HepG2 (cell line): ENCODE measurements around the gene KATNB1. TPM values are rescaled to one million over a fixed set of nuclear protein-coding genes. Genes with fewer than 3 reads are reported as not detected.

Source experiments
- ATAC-seq: fragments of 200-7000 bp; cut with Tn5 transposase; 3 replicates; pipeline ENCODE4 v1.9.1; 2020; ENCODE audit warnings: mild to moderate bottlenecking, moderate library complexity
- BruUV-seq: library from RNA; stranded (reverse); fragments of 400-500 nt; replicated peaks from 2 replicates; lab custom pipeline; 2021; lab: Mats Ljungman, UMichigan
- CTCF ChIA-PET: fragments of 300-600 bp; formaldehyde crosslinking; extraction: SDS; loops from one replicate; lab custom pipeline; 2021; ENCODE audit warnings: low total read pairs, inconsistent platforms, low intra/inter-chr PET ratio; lab: Yijun Ruan, JAX
- POLR2A ChIA-PET: fragments of 350-600 bp; sonication (Branson Sonifier 250); formaldehyde crosslinking; loops from one replicate; lab custom pipeline; 2020; ENCODE audit warnings: antibody characterized with exemption, inconsistent platforms; lab: Yijun Ruan, JAX
- DNase-seq: peaks from one replicate; pipeline ENCODE4 v3.0.0-alpha.2; 2015; ENCODE audit warnings: low spot score
- FAIRE-seq: peaks from 3 replicates; lab custom pipeline; 2011; peaks lifted over from hg19 to GRCh38; lab: Jason Lieb, UNC
- H2AFZ ChIP-seq: one replicate; pipeline ENCODE4 v1.6.1; 2011; ENCODE audit warnings: low read length, inconsistent platforms
- H3K27ac ChIP-seq: fragments of 300-600 bp; 3 replicates; pipeline ENCODE4 v1.8.0; 2011; ENCODE audit warnings: mixed run types, mild to moderate bottlenecking, mixed read lengths, low read length, inconsistent platforms; ENCODE audit not compliant: insufficient read depth; ENCODE audit errors: extremely low read length
- H3K27me3 ChIP-seq, 2 experiments: fragments of 200-600 bp in 1 of 2; 2 replicates in 1 of 2; 3 replicates in 1 of 2; pipeline versions ENCODE4 v1.6.0 to v1.8.0; 2011; ENCODE audit warnings: low read length in 2 of 2, mild to moderate bottlenecking in 2 of 2, moderate library complexity in 2 of 2, inconsistent platforms in 1 of 2; ENCODE audit not compliant: insufficient read depth in 2 of 2, control insufficient read depth in 1 of 2
- H3K36me3 ChIP-seq, 2 experiments: fragments of 200-600 bp in 1 of 2; replicated peaks in 1 of 2; 2 replicates in 1 of 2; 3 replicates in 1 of 2; pipeline versions ENCODE4 v1.5.1 to v1.8.0; 2011; ENCODE audit warnings: low read length in 2 of 2, inconsistent platforms in 1 of 2; ENCODE audit not compliant: insufficient read depth in 2 of 2, control insufficient read depth in 1 of 2
- H3K4me1 ChIP-seq: 2 replicates; pipeline ENCODE4 v1.5.1; 2012; ENCODE audit warnings: low read length, inconsistent platforms; ENCODE audit not compliant: insufficient read depth
- H3K4me2 ChIP-seq: 2 replicates; pipeline ENCODE4 v1.6.0; 2011; ENCODE audit warnings: low read depth, low read length, inconsistent platforms
- H3K4me3 ChIP-seq, 3 experiments: fragments of 200-600 bp in 1 of 3; sonication (generic), shearing (Covaris generic) in 1 of 3; replicated peaks in 1 of 3; 2 replicates each; pipeline ENCODE4 v1.5.1; 2011 to 2016; ENCODE audit warnings: low read length in 3 of 3, inconsistent platforms in 2 of 3, low read depth in 2 of 3, mild to moderate bottlenecking in 2 of 3, control low read depth in 1 of 3, mixed read lengths in 1 of 3; ENCODE audit not compliant: insufficient read depth in 1 of 3
- H3K79me2 ChIP-seq: one replicate; pipeline ENCODE4 v1.6.1; 2011; ENCODE audit warnings: low read length, inconsistent platforms; ENCODE audit not compliant: insufficient read depth
- H3K9ac ChIP-seq: 2 replicates; pipeline ENCODE4 v1.6.0; 2011; ENCODE audit warnings: mild to moderate bottlenecking, low read depth, low read length, inconsistent platforms; ENCODE audit not compliant: insufficient read depth
- H3K9me3 ChIP-seq: 2 replicates; pipeline ENCODE4 v1.5.1; 2012; ENCODE audit warnings: mild to moderate bottlenecking, low read length
- H4K20me1 ChIP-seq: 2 replicates; pipeline ENCODE4 v1.6.0; 2011; ENCODE audit warnings: inconsistent platforms, mild to moderate bottlenecking, low read length, moderate library complexity; ENCODE audit not compliant: insufficient read depth
- AGO2 ChIP-seq: fragments of 200-400 bp; formaldehyde crosslinking; optimal IDR thresholded peaks from 2 replicates; pipeline ENCODE3; 2017; ENCODE audit warnings: mild to moderate bottlenecking, low read depth, low read length, moderate library complexity
- AKAP8 ChIP-seq: sonication (generic); formaldehyde crosslinking; IDR thresholded peaks from 2 replicates; pipeline ENCODE4 v1.5.1; 2020; ENCODE audit warnings: mild to moderate bottlenecking, missing genetic modification reagents
- POGK ChIP-seq: sonication (generic); formaldehyde crosslinking; conservative IDR thresholded peaks from 2 replicates; pipeline ENCODE4 v1.8.0; 2022; ENCODE audit warnings: mild to moderate bottlenecking, moderate library complexity, missing genetic modification reagents
- SCMH1 ChIP-seq: sonication (generic); formaldehyde crosslinking; IDR thresholded peaks from 2 replicates; pipeline ENCODE4 v1.9.0; 2021; ENCODE audit warnings: missing genetic modification reagents, mild to moderate bottlenecking, borderline replicate concordance
- ZMYM4 ChIP-seq: sonication (generic); formaldehyde crosslinking; IDR thresholded peaks from 2 replicates; pipeline ENCODE4 v1.8.1; 2023; ENCODE audit warnings: mild to moderate bottlenecking, missing genetic modification reagents
- ZNF12 ChIP-seq: sonication (generic); formaldehyde crosslinking; IDR thresholded peaks from 2 replicates; pipeline ENCODE4 v1.5.0; 2020; ENCODE audit warnings: missing genetic modification reagents
- ZNF615 ChIP-seq: sonication (generic); formaldehyde crosslinking; IDR thresholded peaks from 2 replicates; pipeline ENCODE4 v1.5.0; 2020; ENCODE audit warnings: mild to moderate bottlenecking, missing genetic modification reagents, borderline replicate concordance
- WGBS: methylation state at CpG from one replicate; pipeline ENCODE4 v1.1.6; 2017; ENCODE audit warnings: low lambda C conversion rate; 5-methylcytosine and 5-hydroxymethylcytosine counted together
- in situ Hi-C: cut with HindIII; loops from 2 replicates; pipeline ENCODE4 v1.10.0; 2017; ENCODE audit warnings: low pct_unique_long_range_greater_than_20kb; ENCODE audit not compliant: extremely low pct_ligation_motif_present
- intact Hi-C: fragments of 100-400 bp; cut with micrococcal nuclease; formaldehyde crosslinking; loops from one replicate; pipeline ENCODE4 v1.10.0; 2022; ENCODE audit not compliant: unreplicated experiment
- polyA plus RNA-seq, 8 experiments: library from polyadenylated mRNA; depleted of rRNA in 3 of 8; stranded (reverse) in 7 of 8; unstranded in 1 of 8; fragments of >200 nt; fragmentation: Illumina TruSeq in 4 of 8; extraction: Trizol in 4 of 8; gene quantifications; 2 replicates each; pipeline versions ENCODE4 v1.2.1 to v1.2.3, GENCODE V29; 2011 to 2016; ENCODE audit warnings: low read depth in 4 of 8, missing spikeins in 1 of 8, mixed read lengths in 1 of 8; ENCODE audit not compliant: insufficient read depth in 1 of 8
- total RNA-seq, 5 experiments: library from RNA; depleted of rRNA; stranded (reverse); fragments of >200 nt; fragmentation: Illumina TruSeq; extraction: Trizol; gene quantifications; 2 replicates each; pipeline ENCODE4 v1.2.3, GENCODE V29; 2016; ENCODE audit warnings: low read depth in 1 of 5

The KATNB1 gene
- total and polyA plus RNA-seq, 2 of the 13 experiments (the other 11 are each of a cell fraction or from before 2014, with no cell fraction given) = 31.5 to 43.5 TPM

GRCh38 chr16:57771141-57771785 lies 35.7 kb downstream of the KATNB1 start:
- no peak for TF ChIP-seq ZNF615 (CRISPR knock-in tag)
- TF ChIP-seq AGO2 = peak; percentile 42
- no peak for TF ChIP-seq POGK (CRISPR knock-in tag)
- TF ChIP-seq SCMH1 = no peak
- no peak for TF ChIP-seq ZMYM4
- TF ChIP-seq, all 625 proteins: peak for 1
- H3K27ac ChIP-seq = no peak overlapping the region
- peaks cover 41 to 53% of the 10 kb centered on the region in 2 experiments for H3K36me3 ChIP-seq
- H3K27me3 ChIP-seq = no peaks in the 10 kb centered on the region
- no peak for DNase-seq
- in situ Hi-C loops (no loop called here), intact Hi-C loops (no loop called here)
- no TSS peak for BruUV-seq
- H2AFZ ChIP-seq = no peak overlapping the region
- no peaks in the 10 kb centered on the region for H3K9me3 ChIP-seq
- no peaks in the 10 kb centered on the region for H4K20me1 ChIP-seq
- H3K9ac ChIP-seq = no peak overlapping the region
- no peak for FAIRE-seq
- H3K4me2 ChIP-seq = no peak overlapping the region
- ATAC-seq = no peak
- 97% methylated on average over 24 of the region's 26 CpGs for WGBS
- H3K4me3 ChIP-seq = no peak overlapping the region
- ChIA-PET POLR2A (no interaction called here), CTCF (no interaction called here)
- no peaks in the 10 kb centered on the region for H3K4me1 ChIP-seq
- H3K79me2 ChIP-seq = no peaks in the 10 kb centered on the region

DNA sequence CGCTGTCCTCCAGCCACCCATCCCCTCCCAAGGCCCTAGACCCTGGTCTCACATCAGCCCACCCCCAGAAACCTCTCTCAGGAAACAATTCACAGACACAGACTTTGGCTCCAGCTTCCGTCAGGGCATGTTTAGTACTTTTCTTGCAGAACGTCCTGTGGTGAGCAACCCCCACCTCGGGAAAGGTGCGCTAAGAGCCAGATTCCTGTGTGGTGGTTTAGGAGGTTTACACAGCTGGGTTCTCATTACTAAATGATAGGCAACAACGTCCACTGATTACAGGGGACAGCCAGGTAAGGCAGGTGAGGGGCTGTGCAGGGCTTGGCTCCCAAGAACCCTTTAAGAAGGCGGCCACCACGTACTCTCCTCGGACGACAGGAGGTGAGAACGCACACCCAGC lies 37.4 kb downstream of the KATNB1 start:
- Histone ChIP-seq H2AFZ (no peak overlapping the region), H3K4me1 (no peaks in the 10 kb centered on the region; the same call in 1 of the 2 replicates), H3K9ac (no peak overlapping the region), H4K20me1 (no peaks in the 10 kb centered on the region), H3K4me3 (no peak overlapping the region), H3K36me3 (peaks cover 40 to 45% of the 10 kb centered on the region in 2 experiments), H3K79me2 (no peaks in the 10 kb centered on the region), H3K4me2 (no peak overlapping the region), H3K27ac (no peak overlapping the region), H3K27me3 (no peaks in the 10 kb centered on the region), H3K9me3 (no peaks in the 10 kb centered on the region)
- WGBS = 94% methylated on average over 11 of the region's 11 CpGs
- TF ChIP-seq AKAP8 (CRISPR knock-in tag) (no peak), ZNF12 (CRISPR knock-in tag) (no peak)
- BruUV-seq = no TSS peak
- ATAC-seq = no peak
- DNase-seq = no peak
- POLR2A ChIA-PET = interaction anchor here (1.5 kb wide), 1 partner anchor 9 kb away, joined by 3 read pairs; no protein-coding TSS in a partner anchor
- in situ Hi-C loops = no loop called here
- FAIRE-seq = no peak
- CTCF ChIA-PET = no interaction called here
- intact Hi-C loops = no loop called here
